GM19238 (cell line): Measurements from ENCODE around the gene PTGDS.

ENCODE experiments used
- DNase-seq: peaks from one replicate; pipeline ENCODE4 v3.0.0; 2011; ENCODE audit warnings: low spot score; ENCODE audit not compliant: insufficient read length

Gene PTGDS

DNA sequence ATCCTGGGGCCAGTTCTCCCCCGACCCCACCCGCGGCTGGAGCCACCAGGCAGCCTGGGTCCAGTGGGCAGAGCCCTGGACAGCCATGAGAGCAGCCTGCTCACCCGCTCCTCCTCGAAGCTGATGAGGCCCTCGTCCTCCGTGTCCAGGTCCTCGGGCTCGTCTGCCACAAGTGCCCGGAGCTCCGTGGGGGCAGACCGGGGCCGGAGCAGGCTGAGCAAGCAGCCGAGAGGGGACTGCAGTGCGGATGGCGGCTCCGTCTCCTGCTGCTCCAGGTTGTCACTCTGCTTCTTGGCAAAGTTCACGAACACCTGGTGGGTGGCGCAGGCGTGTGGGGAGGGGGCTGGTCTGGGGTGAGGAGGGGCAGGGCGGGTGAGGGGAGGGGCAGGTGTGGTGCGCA is 31.0 kb downstream of the PTGDS start:
- DNase-seq = no peak

- no peak for DNase-seq
These were observed 31.9 kb downstream of the PTGDS start for GRCh38 chr9:137009217-137009616.

- no peak for DNase-seq
These were observed 32.8 kb downstream of the PTGDS start for GRCh38 chr9:137009938-137010732.

DNA sequence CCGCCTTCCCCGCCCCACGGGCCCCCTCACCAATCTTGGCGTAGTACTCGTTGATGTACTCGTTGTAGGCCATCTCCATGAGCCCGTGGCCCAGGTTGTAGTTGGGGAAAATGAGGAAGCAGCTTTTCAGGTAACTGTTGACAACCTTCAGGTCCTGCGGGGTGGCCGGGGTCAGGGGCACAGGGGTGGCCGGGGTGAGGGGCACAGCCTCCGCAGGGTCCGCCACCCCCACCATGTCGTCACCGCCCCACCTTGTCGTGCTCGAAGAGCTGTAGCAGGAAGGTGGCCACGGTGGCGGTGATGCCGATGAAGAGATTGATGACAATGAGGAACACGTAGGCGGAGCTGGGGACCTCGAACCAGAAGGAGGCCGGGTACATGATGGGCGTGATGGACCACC is 33.9 kb downstream of the PTGDS start:
- no peak for DNase-seq

DNA sequence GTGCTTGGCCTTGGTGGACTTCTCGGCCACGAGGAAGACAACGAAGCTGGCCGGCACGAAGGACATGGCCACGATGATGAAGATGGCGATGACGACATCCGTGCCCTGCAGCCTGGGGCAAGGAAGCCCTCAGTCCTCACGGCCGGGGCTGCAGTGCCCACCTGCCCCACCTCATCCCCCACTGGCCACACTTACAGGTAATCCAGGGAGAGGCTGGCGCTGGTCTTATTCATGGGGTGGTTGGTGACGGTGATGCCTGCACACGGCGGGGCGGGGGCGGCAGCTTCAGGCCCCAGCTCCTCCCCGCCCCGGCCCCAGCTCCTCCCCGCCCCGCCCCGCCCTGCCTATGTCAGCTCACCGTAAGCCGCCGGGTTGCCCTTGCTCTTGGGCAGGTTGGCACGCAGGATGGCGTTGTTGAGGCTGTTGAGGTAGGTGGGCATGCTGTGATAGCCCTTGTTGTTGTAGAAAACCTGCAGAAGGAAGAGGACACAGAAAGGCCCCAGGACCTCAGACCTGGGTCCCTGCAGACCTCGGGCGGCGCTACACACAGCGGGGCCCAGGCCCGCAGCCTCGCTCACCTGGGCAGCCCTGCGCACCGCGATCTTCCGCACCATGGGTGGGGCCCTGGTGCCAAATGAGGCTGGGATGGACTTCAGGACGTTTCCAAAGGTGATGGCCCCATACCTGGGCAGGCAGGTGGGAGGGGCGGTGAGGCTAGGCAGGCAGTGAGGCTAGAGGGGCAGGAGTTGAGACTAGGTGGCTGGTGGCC is 34.8 kb downstream of the PTGDS start:
- no peak for DNase-seq

DNA sequence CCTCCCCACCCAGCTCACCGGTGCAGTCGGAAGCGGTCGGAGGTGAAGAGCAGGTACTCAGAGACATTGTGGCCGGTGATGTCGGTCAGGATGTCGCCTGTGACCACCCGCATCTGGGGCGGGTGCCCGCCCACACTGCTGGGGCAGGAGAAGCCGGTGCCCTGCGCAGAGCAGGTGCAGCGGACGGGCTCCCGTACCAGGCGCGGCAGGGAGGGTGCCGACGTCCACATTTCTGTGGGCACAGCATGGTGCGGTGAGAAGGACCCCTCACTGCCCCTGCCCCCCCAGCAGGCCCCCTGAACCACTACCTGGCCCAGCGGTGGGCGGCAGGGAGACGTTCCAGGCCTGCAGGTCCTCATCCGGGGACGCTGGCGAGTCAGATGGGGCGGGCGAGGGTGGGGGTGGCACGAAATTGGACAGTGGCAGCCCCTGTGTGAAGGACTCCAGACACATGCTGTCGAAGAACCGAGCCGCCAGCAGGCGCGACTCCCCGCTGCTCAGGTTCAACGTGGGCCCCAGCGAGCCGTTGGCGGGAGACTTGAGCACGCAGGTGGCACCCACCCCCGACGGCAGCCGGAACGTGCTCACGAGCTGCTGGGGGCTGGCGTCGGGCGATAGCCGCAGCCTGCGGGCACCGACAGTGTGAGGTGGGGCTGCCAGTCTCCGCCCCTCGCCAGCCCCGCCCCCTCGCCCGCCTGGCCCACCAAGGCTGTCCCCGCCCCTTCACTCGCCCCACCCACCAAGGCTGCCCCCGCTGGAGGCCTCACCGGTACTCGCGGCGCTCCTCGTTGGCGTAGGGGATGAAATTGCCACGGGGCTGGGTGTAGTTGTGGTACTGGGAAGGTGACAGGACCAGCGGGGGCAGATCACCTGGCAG is 35.6 kb downstream of the PTGDS start:
- no peak for DNase-seq

DNA sequence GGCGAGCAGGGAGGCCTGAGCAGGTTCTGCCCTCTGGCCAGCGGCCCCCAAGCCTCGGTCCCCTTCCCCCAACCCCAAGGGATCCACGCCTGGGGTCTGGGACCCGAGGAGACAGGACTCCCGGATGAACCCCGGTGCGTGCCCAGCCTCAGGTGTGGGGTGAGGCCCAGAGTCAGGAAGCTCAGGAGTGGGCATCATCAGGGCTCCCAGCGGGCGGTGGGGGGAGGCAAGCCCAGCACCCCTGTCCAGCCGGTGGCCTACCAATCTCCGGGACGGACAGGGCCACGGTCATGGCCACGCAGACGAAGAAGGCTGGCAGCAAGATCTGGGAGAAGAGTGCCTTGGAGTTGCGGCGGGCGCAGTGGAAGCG is 36.3 kb downstream of the PTGDS start:
- DNase-seq = no peak

GRCh38 chr9:137014166-137014565 is 36.9 kb downstream of the PTGDS start:
- DNase-seq = no peak

- DNase-seq = no peak
These were observed 37.7 kb downstream of the PTGDS start for GRCh38 chr9:137014776-137015539.

DNA sequence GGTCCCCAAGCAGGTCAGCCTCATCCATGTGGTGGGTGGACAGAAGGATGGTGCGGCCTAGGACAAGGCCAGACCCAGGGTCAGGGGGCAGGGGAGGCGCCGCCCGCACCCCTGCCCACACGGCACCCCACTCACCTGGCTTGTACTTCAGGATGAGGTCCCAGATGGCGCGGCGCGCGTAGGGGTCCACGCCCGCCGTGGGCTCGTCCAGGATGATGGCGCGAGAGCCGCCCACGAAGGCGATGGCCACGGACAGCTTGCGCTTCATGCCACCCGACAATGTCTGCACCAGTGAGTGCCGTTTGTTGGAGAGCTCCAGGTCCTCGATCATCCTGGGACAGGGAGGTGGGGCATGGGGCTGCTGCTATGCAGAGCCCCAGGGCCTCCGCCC is 38.2 kb downstream of the PTGDS start:
- no peak for DNase-seq

DNA sequence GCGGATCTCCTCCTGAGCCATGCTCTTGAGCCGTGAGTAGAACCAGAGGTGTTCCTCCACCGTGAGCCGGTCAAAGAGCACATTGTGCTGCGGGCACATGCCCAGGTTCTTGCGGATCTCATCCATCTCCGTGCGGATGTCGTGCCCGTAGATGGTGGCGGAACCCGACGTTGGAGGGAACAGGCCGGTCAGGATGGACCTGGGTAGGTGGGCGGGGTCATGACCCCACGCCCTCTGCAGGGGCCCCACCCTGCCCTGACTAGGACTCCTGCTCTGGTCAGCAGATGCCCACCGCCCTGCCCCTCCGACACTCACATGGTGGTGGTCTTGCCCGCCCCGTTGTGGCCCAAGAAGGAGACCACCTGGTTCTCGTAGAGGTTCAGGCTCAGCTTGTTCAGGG is 38.7 kb downstream of the PTGDS start:
- DNase-seq = no peak

DNA sequence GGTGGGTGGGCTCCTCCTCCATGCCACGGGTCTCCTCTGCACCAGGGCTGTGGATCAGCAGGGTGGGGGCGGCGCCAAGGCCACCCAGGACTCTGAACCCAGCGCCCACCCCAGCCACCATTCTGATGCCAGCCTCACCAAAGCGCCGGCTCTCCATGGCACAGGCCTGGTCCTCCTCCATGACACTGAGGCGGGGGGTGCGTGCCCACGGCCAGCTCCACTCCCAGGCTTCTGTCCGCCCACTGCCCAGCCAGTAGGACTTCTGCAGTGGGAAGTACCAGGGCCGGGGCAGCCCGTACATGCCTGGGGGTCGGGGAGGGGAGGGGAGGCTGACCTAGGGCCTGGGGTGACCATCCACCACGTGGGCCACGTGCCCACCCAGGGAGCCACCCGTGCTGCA is 39.1 kb downstream of the PTGDS start:
- DNase-seq = no peak

DNA sequence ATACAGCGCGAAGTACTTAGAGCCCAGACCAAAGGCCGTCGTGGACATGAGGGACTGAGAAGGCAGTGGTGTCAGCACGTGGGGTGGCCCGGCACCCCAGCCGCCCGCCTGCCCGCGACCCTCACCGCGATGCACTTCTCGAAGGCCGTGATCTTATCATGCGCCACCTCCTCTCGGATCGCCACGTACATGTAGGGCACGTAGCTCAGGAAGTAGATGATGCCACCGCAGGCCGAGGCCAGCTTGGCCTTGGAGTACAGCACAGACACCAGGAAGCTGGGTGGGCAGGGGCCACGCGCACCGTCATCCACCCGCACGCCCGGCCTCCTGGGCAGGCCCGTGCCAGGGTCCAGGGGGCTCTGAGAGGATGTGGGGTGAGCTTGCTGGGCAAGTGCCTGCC is 39.8 kb downstream of the PTGDS start:
- no peak for DNase-seq

DNA sequence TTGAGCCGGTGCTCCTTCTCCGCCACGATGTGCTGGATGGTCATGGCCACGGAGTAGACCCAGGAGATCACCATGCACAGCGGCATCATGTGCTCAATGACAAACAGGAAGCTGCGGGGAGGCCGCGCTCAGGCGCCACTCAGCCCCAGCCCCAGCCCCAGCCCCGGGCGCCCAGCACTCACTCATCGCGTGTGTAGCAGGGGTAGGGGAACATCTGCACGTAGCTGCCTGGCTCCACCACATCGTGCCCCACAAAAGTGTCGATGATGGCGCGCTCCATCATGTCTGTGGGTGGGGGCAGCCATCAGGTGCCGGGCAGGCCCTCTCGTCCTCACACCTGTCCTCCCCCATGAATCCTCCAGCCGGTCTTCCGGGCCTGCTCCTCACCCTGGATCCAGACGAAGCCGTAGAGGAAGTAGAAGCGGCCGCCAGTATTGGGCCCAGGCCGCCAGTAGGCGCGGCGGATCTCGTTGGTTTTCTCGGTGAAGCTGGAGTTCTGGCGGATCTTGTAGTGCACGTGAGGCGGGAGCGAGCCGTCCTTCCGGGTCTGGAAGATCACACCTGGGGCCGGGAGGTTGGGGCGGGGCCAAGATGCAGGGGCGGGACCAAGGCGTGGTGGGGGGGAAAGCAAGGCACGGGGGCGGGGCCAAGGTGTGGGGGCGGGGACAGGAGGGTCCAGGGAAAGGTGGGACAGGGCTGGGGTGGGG is 40.6 kb downstream of the PTGDS start:
- DNase-seq = no peak

DNA sequence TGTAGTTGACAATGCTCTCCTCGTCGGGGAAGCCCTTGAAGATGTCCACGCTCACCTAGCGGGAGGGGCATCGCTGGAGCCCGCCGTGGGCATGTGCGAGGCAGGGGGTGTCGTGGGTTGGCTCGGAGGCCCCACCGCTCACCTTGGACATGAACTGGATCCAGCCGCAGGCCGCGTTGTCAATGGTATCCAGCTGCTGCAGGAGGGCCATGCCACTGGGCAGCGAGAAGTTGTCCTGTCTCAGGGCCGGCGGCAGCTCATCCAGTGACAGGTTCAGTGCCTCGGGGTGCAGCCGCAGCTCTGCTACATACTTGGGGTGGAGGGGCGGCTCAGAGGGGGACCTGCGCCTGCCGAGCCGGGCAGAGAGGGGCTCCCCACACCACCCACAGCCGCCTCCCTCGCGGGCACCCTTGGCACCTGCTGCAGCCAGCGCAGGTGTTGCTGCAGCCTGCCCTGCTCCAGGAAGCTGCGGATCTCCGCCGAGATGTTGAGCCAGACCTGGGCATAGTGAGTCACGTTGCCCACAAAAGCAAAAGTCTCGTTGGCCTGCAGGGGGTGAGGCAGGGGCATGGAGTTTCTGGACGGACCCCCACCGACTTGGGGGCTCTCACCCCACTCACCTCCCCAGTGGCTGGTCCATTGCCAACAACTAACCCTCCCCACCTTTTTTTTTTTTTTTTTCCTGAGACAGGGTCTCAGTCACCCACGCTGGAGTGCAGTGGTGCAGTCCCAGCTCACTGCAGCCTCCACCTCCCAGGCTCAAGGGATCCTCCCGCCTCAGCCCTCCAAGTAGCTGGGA is 41.7 kb downstream of the PTGDS start:
- no peak for DNase-seq

DNA sequence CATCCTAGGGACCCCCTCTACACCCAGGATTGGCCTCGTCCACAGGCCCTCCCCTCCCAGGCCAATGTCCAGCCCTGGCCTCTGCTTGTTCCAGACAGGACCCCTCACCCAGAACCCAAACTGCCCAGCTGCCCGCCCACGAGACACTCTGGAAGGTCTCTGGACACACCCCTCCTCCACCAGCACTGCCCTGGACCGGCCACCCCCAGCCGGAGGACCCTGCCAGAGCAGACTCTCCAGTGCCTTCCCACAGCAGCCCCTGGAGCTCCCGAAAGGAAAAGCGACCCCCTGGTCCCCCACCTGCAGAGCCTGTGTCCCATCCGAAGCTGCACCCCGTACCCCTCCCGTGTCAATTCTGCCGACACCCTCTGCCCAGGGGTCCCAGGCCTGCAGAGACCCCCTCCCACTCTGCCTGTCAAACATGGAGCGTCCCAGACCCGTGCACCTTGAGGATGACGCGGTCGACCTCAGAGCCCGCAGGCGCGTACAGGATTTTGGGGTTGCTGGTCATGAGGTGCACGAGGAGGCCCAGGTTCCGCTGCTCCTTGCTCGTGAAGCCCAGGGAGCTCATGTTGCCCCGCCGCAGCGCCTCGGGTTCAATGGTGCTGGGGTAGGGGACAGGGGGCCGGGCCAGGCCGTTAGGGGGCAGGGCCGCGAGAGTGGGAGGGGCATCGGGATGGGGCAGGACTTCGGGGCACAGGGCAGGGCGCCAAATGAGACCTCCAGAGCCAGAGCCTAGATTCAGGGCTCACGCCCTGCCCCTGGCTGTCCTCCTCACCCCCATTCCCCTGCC is 42.8 kb downstream of the PTGDS start:
- no peak for DNase-seq

DNA sequence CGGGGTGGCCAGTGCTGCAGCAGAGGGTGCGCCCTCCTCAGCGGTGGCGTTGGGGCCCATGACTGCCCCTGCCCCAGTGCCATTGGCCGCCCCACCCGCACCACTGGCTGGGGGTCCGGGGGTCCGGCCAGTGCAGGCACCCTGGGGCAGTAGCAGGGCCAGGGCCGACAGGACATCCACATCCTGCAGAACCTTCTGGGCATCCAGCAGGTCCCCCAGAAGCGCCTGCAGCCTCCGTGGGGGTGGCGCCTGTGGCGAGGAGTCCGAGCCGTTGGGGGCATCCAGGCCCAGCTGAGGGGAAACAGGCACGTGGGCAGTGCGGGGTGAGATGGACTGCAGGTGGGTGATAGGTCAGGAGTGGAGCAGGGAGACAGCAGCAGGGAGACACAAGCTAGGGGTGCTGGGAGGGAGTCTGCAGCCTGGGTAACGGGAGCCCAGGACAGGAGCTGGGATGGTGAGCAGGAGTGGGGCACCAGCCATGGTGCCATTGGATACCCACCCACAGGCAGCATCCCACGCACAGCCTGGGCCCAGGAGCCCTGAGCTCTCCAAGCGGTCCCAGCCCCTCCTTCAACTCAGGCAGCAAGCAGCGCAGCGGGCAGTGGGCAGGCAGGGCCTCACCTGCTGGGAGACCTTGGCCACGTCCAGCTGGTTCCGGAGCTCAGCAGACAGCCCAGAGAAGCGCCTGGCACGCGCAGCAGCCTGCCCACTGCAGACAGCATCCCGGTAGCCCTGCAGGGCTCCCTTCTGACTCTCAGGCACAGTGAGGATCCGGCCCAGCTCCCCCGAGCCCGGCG is 43.7 kb downstream of the PTGDS start:
- DNase-seq = no peak

GRCh38 chr9:137021568-137021978 is 44.3 kb downstream of the PTGDS start:
- no peak for DNase-seq
